NCI-H510A treated with DMSO at 0.1 percent for 48 hours (cell line): Measurements from ENCODE around the gene ELMO2.
A peak's percentile ranks its signal among the peaks of the same experiment; 100 is the strongest.

Experiments used
- DNase-seq: peaks from one replicate; lab custom pipeline; 2025; lab: John Stamatoyannopoulos, UW

Gene ELMO2

DNA sequence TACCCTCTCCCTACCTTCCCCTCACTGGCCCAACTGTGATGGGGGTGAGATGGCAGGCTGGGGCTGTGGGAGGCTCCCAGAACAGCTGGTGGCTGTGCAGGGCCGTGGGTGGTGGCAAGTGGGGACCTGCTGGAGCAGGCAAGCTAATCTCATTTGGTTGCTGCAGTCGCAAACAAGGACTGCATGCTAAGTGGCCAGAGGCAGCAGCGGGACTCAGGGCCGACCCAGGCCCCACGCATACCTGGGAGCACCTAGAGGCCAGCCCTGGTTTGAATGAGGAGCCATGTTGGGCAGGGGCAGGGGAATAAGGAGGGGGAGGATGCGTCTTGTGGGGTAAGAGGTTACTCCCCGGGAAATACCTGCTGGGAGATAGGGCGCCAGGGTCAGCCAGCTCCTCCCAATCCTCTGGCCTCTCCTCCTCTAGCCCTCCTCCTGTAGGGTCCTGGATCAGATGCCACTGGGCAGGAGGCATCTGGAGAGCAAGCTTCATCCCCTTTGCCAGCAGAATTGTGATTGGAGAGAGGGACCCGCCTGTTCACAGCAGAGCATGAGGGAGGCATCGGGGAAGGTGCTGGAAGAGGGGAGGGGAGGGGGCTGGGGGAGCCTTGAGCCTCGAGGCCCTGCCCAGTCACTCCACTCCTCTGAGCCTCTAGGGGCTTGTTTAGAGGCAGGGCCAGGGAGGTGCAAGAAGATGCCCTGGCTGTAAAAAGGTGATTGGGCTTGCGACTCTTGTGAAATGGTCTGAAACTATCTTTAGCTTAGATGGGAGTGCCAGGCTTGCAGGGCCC is 73.8 kb downstream of the ELMO2 start:
- no peak for DNase-seq

DNA sequence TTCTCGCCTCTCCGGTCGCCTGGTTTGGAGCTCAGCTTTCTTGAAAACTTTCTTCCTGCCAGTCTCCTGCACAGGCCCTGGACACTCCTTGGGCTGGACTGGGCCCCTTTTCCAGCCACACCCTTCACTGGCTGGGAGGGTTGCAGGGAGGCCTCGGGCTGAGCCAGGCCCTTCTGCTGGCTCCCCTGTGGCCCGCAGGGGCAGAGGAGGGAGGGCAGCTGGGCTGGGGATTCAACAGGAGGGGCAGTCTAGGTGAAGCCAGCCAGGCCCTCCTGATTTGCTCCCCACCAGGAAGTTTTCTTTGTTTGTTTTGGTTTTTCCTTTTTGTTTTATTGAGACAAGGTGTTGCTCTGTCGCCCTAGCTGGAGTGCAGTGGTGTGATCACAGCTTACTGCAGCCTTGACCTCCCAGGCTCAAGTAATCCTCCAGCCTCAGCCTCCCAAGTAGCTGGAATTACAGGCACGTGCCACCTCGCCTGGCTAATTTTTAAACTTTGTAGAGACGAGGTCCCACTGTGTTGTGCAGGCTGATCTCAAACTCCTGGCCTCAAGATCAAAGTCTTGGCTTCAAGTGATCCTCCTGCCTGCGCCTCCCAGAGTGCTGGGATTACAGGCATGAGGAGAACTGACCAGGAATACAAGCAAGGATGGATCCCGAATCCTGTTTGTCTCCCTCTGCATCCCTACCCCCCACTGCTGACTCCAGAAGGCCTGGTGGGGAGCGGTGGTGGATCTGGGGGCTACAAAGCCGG is 74.6 kb downstream of the ELMO2 start:
- DNase-seq = no peak

DNA sequence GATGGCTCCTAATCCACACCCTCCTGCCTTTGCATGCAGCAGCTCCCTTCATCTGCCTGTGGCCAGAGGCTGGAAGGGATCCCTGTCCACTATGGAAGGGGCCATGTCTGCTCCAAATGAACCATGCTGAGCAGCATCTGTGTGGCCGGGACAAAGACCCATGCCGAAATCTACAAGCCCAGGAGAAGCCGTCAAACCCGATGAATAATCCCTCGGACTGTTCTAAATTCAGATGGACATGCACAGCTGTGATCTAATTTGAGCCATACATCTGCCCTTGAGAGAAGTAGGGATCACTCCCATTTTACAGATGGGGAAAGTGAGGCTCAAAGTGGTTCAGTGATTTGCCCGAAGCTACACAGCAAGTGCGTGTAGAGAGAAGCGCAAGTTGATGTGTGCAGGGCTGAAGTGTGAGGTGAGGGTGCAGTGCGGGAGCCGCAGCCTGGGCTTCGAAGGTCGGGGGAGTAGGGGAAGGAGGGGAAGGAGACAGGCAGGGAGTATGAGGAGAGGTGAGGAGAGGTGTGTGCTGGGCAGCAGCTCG is 75.5 kb downstream of the ELMO2 start:
- DNase-seq = no peak

DNA sequence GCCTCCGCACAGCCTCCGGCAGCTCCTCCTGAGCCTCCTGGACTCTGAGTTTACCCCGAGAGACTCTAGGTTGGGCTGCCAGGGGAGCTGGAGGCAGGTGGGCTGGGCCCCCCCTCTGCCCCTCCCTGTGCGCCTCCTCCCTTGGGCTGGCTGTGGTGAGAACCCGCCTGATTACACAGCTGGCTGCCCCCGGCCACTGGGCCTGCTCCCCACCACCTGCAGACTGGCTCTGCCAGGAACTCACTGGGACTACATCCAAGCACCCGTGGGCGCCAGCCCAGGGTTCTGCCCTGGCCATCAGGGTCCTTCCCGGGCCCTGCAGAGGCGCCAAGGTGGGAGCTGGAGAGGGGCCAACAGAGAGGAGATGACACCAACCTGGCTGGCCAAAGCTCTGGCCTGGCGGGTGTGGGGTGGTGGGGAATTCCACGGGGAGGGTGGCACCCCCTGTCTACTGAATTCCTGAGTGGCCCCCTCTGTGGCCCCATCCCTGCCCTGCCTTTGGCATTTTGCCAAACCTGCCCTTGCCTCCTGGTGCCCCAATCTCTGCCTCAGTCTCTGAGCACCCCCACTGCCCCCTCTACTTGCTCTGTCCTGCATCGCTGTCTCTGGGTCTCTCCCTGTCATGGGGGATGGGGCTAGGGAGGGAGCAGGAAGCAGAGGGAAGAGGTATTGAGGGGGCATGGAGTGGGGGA is 76.2 kb downstream of the ELMO2 start:
- no peak for DNase-seq

DNA sequence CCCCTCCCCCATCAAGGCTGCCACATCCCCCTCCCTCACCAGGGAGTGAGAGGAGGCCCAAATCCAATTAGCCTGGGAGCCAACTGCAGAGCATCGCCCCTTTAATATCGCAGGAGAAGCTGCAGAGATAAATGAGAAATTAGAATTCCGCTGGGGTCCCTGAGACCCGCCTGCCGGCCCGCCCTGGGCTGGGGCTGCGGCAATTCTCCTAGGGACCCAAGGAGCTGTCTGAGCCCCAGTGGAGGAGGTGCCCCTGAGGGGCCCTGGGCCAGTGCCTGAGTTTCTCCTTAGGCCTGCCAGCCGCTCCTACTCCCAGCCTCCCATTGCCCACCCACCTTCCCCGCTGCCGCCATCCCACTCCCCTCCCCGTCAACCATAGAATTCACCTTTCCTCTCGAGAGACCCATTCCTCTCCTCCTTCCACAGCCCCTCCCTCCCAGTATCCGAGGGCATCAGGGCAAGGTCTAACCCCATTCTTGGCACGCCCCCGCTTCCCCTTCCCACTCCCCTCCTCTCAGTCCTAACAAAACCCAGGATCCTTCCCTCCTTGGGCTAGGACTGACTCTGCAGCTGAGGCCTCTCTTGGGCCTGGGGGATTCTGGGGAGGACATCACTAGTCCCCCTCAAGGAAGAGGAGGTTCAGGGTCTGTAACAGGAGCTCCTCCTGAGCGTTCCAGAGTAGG is 78.1 kb downstream of the ELMO2 start:
- DNase-seq = no peak

DNA sequence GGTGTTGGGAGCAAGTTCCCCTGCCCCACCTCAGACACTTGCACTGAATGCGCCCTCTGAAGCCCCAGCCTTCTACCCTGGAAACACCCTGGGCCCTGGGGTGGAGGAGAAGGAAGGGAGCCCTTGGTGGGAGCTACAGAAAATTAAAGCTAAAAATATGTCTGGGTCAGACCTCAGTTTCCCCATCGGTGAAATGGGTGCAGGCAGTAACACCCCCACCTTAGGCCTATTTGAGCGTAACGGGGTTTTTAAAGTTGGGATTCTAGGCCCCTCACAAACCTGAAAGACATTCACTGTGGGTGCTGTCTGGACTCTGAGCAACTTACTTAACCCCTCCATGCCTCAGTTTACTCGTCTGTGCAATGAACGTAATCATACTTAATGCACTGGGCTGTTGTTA is 78.9 kb downstream of the ELMO2 start:
- DNase-seq = no peak

DNA sequence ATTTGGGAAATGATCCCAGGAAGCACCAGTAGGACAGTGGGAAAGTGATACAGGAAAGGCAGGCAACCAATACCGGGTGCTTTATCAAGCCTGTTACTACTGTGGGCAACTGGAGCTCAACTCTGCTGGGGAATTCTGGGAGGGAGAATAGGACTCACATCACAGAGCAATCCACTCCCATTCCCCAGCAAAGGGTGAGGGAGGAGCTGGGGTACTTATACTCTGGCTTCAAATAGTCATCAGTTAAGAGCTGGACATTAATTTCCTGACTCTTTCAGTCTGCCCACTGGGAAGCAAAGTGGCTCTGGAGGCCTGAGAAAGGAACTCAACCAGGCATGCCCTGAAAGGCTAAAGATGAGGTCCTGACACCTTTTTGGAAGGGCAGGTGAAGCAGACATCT is 80.6 kb downstream of the ELMO2 start:
- DNase-seq = no peak

DNA sequence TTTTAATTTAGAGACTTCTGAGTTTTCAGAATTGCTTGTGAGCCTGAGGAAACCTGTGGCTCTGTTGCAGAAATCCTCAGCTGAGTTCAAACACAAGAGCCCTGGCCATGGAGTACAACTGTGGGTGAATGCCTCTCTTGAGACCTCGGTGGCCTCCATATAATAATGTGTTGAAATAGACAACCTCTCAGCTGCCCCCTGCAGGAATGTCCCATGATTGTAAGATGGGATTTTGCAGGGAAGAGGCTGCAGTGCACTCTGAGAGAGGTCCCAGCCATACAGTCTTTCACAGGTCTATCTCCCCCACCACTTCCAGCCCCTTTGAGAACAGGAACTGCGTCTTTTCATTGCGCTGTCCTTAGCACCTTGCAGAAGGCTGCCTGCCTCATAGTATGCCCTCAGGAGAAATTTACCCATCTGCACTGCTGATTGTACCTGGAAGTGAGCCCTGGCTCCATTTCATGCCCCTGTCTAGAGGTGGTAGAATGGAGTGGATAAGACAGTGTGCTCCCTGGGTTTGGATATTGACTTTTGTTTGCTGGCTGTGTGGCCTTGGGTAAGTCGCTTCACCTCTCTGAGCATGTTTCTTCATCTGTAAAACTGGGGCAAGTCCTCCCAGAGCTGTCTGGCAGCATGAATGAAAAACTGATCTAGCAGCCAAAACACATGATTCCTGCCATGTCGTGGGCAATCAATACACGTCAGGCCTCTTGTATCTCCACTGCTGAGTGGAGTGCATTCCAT is 81.3 kb downstream of the ELMO2 start:
- peak; percentile 44 for DNase-seq

DNA sequence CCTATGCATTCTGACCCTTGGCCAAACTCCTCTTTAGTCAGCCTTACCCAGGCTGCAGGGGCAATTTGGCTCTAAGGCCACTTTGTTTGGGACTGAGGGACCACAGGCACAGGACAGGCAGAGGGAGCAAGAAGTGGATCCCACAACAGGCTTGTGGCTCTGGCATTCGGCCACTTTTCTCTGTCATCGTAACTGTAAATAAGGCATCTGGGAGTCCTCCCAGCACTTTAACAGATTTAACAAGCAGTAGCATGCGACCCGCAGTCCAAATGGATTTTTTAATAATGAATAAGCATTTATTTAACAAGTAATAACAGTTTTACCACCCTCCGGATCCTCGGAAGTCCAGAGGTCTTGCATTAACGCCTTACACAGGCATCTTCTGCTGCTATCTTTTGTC is 82.0 kb downstream of the ELMO2 start:
- no peak for DNase-seq

DNA sequence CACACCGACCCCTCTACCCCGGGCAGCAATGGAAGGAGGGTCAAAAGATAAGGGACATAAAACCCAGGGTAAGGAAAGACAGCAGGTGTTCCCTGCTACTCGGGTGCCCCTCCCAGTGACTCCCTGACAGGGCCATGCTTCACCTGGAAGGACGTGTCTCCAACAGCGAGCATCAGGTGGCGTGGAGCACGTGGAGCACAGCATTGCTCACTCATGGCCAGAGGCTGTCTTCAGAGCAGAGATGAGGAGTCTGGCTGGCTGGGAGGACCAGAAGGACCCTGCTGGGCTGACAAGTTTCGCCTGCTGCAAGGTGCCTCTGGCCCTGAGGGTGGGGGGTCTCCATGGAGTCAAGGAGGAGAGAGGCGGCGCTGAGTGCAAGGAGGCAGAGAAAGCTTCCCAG is 82.9 kb downstream of the ELMO2 start:
- peak; percentile 28 for DNase-seq

DNA sequence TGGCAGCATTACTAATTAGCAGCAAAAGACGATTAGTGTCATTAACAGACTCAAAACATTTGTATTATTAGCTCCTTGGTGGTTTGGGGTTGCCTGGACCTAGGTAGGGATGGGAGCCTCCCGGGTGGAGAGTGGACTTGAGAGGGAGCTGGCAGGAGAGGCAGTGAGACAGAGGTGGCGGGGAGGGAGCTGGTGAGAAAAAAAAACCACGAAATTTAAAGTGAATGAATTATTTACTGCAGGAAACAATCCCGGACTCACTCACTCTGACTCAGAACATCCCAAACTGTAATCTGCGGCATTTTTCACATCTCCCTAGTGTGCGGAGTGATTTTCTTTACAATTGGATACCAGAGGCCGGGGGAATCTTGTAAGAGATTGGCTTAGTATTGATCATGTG is 83.8 kb downstream of the ELMO2 start:
- DNase-seq = no peak

DNA sequence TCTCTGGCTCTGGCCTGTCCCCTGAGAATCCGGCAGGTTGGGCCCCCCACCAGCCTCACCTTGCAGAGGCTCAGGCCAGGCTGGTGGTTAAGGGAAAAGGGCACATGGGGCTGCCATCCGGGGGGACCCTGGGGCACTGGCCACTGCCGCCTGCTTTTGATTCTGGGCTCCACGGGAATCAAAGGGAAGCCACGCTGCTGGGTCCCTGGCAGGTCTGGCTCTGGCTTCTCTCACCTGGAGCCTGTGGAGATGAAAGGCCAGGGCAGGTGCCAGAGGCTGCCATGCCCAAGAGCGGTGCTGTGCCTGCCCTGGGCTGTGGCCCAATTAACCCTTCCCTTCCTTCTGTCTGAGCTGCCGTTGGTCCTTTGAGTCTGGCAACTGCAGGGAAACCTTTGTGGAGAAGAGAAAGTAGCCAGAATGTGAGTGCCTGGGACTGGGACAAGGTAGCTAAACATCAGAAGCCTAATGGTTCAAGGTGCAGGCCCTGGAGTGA is 88.7 kb downstream of the ELMO2 start:
- peak; percentile 13 for DNase-seq

DNA sequence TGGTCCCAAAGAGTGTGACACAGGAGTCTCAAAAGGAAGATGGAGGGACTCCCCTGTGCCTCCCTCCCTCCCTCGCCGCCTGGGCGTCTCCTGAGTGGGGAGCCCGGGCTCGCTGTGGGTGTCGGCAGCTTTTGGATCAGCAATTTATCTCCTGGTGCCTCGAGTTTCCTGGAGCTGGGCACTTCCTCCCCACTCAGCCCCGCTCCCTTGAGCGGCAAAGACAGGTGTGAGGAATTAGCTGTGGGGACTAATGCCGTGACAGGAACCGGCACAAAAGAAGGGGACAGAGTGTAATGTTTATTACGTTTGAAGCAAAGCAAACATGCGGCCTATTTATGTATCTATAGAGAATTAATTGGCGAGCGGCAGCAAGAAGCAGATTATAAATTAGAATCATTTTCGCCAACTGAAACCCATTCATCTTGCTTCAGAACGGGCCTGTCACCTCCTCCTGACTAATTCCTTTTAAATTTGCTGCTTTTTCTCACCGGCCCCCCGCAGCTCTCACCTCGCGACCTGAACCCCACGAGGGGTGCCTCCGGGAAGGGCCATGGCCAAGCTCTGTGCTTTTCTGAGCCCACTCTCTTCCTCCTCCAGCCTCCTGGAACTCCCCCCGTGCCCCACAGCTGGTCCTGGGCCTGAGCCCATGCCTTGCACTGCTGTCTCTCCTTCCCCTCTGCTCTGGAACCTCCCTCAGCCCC is 89.3 kb downstream of the ELMO2 start:
- DNase-seq = no peak
